ENCODE data around the gene SNTG2.

The SNTG2 gene

DNA sequence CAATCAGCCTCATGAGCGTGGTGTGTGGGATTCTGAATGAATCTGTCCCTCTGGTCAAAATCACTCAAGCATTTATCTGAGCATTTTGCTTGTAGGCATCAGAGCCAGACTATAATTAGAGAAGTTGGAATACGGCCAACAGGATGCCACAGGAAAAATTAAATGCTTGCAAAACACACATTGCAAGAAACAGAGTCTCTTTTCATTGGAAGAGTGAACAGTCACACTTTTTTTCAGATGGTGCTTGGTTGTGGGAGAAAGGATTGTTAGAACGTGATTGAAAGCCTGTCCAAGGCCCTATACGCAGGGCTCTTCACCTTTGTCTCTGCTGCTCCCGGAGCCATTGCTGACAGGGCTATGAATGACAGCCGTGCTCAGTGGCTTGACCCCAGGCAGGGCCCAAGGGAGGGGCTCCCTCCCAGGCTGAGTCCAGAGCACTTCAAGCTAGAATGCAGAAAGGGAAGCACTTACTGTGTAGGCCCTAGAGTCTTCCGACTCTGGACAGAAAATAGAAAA, 59.8 kb downstream of the SNTG2 start:
- DNase-seq, result peak; percentile 77

DNA sequence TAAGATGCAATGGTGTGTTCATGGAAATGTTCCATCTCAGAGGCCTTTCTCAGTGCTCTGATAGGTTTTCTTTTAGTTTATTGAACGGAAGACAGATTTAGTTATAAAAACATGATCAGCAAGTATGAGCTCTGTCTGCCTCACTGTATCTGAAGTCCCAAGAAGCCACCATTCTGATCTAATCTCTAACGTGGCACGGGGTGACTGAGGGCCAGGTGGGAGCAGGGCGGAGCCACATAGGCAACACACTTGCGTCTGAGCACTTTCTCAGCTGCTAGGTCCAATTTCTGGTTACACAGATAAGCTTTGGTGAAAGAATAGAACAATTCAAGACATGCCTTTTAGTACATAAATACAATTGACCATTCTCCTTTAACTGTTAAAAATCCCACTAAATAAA, 60.4 kb downstream of the SNTG2 start:
- DNase-seq, result no peak

DNA sequence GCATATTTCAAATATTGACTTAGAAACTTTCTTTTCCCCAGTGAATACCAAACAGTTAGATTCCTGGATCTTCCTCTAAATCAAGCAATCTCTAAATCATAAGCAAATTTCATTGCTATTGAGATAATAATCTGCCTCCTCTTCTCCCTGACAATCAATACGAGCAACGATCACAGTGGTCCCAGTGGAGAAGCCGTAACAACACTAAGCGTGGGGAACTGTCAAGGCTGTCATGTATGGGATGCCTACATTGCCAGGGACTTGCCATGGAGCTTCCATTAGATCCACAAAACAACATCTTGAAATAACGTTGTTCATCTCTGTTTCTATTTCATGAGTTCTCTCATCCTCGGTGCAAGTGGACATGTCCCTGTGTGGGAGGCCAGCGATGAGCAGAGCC, 61.3 kb downstream of the SNTG2 start:
- no peak for DNase-seq

DNA sequence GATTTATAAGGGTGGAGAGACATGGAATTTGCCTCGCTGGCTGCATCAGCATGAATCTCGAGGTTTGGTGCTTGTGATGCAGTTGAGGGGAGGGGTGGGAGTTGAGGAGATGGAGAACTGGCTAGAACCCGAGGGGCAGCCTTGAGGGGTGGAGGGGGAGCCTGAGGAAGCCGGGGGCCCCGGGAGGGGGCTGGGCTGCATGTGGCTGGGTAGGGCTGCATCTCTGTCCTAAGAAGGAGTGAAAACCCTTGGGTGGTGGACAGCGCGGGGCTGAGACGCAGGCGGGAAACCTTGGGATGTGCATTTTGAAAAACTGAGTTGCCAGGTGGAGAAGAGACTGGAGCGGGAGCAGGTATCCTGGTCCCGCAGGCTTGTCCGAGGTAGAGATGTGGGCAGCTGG, 64.2 kb downstream of the SNTG2 start:
- no peak for DNase-seq

DNA sequence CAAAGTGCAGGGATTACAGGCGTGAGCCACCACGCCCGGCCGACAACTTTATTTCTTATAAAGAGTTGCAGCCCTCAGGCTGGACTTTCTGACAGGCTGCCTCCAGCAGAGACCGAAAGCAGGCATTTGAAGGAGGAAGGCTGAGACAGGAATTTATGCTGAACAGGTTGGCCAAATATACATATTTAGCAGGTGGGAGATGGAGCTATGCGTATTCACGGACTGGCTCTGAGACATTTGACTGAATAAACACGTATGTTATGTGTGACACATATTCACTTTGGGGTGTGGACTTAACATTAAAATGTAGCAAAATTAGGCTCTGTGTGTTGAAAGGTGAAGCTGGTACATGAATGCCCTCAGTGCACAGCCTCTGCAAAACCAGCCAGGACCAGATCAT, 65.9 kb downstream of the SNTG2 start:
- DNase-seq, result no peak

DNA sequence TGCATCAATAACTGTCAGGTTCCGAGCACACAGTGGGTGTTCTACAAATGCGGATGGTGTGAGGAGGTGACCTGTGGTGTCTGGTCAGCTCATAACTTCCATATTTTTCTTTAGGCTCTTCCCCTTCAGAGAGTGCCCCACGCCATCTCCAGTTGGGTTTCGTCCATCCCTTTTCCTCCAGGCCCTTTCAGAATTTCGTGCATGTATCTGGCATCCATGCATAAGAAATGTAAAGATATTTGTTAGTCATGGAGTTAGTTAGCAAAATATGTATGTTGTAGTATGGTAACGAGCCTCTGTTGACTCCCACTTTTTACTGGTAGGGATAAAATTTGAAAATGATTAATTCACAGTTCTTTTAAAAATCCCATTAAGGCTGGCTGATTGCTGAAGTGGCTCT, 67.2 kb downstream of the SNTG2 start:
- DNase-seq, result no peak

DNA sequence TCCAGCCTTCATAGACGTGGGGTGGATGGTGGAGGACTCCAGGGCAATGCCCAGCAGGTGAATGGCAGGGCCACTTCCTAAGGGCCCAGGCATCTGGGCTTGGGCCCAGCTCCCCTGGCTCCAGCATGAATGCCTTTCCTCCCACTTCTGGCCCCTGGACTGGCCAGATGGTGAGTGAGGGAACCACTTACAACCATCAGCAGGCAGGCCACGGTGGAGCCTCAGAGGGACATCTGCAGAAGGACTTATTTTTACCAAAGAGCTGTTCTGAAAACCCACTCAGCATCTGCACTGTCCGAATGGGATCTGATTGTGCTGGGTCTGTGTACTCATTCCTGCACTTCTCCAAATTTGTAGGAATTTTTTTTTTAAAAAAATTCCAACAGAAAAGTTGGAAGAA, 69.6 kb downstream of the SNTG2 start:
- no peak for DNase-seq

DNA sequence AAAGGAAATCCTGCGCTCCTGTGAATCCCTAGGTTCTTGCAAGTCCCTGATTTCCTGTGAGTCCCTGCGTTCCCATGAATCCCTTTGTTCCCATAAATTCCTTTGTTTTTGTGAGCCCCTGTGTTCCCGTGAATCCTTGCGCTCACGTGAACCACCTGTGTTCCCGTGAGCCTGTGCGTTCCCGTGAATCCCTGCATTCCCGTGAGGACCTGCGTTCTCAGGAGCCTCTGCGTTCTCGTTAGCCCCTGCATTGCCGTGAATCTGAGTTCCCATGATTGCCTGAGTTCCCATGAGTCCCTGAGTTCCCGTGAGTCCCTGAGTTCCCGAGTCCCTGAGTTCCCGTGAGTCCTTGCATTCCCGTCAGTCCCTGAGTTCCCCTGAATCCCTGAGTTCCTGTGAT, 71.5 kb downstream of the SNTG2 start:
- DNase-seq, result no peak

DNA sequence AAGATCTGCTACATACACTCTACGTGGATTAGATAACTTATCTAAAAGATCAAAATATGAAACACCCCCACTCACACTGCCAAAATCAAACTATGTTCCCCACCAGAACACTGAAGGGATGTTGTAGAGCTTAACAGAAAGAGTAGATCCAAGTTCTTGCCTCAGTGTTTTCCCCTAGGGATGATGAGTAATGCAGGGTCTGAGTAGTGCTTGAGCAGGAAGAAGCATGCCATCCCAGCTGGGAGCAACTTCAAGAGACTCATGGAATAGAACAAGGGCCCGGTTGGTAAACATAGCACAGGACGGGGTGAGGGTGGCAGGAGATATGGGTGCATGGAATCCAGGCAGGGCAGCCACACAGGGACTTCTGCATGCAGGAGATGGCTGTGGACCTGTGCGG, 74.3 kb downstream of the SNTG2 start:
- DNase-seq, result no peak

DNA sequence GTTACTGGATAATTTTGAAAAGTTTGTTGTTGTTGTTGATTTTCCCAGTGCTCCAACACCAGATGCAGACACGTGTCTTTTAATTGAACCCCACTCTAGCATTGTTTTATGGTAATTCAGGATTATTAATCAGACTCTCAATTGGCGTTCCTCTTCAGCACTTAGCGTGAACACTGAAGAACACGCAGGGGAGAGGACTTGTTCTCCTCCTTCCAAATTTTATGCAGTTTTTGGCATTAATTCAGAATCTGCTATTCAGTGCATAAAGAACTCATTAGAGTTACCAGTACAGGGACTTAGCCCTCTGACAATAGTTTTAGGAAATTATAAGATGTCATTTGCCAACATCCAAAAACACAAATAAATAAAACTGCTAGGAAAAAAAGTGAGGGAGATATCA, 75.5 kb downstream of the SNTG2 start:
- DNase-seq, result no peak

DNA sequence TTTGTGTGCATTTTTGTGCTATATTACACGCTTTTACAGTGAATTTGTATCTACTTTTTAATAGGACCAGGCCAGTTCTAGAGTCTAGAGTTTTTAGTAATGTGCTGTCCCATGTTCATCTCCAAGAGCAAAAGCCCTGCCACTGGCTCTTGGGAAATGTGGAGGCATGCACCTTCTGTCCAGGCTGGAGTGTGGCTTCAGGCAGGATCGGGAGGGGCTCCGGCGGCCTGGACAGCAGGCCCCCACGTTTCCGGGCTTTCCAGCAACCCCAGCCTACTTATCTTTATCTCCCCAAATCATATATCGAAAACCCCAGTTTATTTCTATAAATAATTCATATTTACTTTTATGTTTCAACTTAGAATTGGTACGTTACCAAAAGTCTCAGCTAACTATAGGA, 78.2 kb downstream of the SNTG2 start:
- no peak for DNase-seq

DNA sequence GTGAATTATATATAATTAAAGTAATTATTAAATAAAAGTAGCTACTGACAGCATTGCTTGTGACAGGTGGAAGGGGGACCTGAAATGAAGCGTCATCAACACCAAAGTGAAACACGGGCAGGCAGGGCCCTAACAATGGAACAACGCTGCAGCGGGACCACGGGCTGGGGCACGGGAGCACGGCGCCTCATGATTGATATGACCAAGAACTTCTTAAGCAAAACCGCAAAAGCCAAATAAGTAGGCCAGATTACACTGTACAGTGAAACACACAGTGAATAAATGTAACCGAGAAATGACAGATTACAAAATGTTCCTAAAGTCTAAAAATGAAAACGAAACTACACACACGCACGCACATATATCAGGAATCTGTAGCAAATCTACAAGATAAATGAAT, 81.4 kb downstream of the SNTG2 start:
- no peak for DNase-seq

DNA sequence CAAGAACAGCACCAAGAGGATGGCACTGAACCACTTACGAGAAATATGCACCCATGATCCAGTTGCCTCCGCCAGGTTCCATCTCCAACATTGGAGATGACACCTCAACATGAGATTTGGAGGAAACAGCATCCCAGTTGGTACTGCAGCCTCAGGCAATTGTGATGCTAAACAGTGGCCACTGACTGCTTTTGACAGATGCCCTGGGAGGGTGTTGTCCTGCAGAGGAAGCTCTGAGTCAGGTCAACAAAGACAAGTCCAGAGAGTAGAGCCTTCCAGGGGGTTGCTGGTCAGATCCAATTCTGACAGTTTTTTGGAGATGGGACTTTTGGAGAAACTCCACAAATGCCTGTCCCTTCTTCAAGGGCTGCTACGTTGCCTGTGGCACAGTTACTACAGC, 82.4 kb downstream of the SNTG2 start:
- DNase-seq, result no peak

DNA sequence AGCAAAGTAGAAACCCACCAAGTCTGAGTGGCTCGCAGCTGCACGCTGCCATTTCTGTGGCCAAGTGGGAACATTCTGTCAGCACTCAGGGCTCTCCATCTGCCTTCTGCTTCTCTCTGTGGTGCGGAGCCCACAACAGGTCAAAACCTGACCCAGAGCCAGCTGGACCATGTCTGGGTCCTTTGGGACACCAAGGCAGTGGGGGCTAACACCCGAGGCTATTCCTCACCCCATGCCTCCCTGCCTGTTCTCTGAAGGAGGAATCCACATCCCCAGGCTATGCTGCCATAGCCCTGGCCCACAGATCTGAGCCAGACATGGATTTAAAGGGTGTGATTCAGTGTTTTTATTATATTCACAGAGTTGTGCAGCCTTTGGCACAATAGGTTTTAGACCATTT, 86.4 kb downstream of the SNTG2 start:
- no peak for DNase-seq

DNA sequence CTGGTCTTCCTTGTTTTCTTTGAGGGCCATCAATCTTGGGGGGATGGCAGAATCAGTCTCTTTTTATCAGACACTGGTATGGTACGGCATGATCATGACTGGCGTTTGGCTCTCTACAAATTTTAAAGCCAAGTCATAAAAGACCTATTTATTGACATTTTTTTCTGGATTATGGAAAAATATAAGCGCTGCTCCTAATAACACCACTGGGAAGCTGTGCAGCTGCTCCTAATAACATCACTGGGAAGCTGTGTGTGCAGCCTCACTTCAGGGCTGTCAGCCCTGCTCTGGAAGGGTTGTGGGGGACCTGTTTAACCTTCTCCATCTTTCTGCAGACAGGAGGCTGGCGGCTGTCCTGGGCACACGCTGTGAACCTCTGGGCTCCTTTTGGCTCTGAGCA, 88.9 kb downstream of the SNTG2 start:
- DNase-seq, result no peak

DNA sequence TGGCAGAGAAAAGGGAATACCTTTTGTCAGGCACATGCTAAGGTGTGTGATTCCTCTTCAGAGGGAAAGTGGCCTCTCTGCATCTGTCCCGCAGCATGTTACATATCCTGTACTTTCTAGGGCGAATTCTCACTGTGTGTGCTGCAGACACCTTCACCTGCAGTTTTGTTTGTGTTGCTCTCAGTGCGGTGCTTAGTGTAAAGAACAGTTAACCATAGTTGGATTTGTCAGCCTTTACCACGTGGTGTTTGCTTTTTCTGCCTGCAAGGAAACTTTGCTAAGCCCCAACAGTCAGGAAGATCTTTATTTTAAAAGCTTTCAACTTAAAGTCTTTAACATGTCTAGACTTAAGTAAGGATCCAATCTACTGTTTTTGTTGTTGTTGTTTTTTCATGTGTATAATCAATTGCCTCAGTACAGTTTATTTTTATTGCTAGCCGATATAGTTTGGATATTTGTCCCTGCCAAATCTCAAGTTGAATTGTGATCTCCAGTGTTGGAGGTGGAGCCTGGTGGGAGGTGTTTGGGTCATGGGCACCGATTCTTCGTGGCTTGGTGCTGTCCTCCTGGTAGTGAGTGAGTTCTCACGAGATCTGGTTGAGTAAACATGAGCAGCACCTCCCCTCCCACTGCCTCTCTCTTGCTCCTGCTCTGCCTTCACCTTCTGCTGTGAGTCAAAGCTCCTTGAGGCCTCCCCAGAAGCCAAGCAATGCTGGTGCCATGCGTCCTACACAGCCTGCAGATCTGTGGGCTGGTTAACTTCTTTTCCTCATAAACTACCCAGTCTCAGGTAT, 90.6 kb downstream of the SNTG2 start:
- no peak for DNase-seq

DNA sequence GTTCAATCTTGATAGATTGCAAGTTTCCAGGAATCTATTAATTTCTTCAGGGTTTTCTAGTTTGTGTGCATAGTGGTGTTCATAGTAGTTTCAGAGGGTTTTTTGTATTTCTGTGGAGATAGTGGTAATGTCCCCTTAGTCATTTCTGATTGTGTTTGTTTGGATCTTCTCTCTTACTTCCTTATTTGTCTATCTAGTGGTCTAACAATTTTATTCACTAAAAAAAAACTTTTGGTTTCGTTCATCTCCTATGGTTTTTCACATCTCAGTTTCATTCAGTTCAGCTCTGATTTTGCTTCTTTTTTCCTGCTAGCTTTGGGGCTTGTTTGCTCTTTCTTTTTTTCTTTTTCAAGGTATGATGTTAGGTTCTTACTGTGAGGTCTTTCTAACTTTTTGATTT, 94.5 kb downstream of the SNTG2 start:
- no peak for DNase-seq

DNA sequence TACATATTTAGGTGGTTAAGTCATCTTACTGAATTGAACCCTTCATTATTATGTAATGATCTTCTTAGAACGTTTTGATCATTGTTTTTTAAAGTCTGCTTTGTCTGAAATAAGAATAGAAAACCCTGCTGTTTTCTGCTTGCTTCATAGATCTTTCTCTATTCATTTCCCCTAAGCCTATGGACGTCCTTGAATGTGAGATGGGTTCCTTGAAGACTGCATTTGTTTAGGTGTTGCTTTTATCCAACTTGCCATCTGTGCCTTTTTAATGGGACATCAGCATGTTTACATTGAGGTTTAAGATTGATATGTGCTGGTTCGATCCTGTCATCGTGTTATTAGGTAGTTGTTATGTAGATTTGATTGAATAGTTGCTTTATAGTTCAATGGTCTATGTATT, 95.4 kb downstream of the SNTG2 start:
- no peak for DNase-seq

DNA sequence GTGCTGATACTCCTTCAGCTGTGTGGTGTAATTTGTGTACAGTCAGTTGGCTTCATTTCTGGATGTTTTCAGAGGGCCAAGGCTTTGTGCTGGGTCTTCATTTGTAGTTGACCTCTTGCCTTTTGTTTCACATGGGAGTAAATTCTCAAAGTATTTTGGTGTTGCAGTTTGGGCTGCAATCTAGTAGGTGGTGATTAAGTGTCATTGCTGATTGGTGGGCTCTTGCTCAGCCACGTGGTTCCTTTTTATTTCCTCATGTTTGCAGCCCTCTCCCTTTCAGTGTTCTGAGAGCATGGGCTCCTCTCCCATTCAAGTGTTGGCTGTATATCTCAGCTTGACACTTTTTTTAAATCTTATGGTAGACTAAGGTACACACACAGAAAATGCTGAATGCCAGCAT, 96.8 kb downstream of the SNTG2 start:
- no peak for DNase-seq

DNA sequence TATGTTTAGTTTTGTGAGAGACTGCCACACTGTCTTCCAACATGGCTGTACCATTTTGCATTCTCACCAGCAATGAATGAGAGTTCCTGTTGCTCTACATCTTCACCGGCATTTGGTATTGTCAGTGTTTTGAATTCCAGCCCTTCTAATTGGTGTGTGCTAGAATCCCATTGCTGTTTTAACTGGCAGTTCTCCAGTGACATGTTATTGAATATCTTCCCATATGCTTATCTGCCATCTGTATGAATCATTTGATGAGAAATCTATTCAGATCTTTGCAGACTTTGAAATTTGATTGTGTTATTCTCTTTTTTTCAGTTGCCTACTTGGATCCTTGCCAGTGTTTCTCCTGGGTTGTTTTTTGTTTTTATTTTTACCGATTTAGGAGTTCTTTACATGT, 99.0 kb downstream of the SNTG2 start:
- DNase-seq, result no peak

DNA sequence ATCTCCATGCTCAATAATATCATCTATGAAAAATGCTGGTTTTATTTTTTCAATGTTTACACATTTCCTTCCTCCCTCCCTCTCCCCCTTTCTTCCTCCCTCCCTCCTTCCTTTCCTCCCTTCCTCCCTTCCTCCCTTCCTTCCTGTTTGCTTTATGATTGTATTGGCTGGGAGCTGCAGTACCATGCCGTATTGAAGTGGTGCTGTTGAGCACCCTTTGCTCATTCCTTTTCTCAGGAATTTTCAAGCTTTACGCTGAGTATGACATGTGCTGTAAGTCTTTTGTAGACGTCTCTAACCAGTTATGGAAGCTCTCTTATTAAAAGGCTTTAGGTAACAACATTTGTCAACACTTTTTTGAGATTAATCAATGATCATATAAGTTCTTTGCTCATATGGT, 100.4 kb downstream of the SNTG2 start:
- no peak for DNase-seq

DNA sequence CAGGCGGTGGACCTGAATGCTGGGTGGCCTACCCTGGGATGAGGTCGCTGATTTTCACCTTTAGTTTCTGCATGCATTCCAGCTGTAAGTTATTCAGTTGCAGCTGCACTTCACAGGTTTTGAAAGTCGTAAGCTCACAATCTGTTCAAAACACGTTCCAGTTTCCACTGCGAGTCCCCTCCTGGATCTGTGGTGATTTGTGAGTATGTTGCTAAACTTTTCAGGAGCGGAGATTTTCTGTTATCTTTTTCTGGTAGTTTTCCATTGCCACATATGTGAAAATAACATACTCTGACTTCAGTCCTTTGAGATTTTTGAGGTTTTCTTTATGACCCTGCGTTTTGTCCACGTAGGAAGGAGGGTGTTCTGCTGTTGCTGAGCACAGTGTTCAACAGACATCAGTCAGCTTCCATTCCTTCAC, 102.1 kb downstream of the SNTG2 start:
- no peak for DNase-seq

DNA sequence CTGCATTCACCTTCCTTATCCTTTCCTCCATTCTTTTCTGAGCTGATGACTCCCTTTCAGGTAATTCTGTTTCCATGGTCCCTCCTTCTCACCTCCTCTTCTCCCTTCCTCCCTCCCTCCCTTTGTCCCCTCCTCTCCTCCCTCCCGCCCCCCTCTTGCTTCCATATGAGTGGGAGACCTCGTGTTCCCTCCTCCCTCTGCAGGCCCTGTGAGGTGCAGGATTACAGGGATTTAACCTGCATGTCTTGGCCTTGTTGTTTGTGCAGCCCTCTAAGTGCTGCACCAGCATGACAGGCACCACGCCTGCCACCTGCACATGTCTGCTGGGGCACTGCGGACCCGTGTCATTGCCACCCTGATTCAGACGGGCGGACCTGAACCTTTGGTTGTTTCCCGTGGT, 103.1 kb downstream of the SNTG2 start:
- DNase-seq, result no peak

DNA sequence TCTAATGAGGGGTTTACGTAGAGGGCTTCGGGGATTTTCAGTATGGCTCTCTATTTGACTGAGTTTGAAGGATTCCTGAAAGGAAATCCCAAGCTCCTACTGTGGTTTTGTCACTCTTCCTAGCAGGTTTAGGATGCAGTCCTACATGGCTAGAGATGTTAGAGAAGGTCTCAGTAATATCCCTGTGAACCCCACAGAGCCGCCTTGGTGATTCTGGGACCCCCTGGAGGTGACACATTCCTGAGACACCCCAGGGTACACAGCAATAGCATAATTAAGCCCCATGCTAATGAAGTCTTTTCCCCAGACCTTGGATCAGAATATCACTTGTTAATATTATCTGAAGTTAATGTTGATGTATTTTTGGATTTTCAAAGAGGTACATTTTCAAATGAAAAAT, 103.8 kb downstream of the SNTG2 start:
- no peak for DNase-seq

DNA sequence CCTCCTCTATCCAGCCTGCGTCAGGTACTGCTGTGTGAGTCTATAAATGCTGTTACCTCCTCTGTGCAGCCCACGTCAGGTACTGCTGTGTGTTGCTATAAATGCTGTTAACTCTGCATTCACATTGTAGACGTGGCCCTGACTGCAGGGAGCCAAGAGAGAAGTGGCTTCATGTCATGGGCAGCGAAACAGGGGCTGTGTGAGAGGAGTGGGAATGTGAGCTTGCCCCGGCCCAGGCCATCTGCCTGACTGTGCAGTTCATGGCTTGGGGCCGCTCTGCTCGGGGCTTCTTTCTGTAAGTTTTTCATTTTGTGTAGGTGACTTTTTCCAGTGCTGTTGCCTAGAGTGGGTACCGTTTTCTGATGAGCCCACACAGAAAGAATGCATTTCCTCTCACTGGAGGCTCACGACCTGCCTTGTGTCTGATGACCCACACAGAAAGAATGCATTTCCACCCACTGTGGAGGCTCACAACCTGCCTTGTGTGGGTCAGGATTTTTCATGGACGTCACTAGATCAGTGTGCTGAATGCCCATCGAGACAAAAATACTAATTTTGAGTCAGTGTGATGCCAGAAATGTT, 104.5 kb downstream of the SNTG2 start:
- DNase-seq, result no peak

Data from retina (tissue), 1 donor.